Progenitor cell of endocrine pancreas (in vitro differentiated cells): ENCODE results near the gene ARHGAP26. TPM values are rescaled to one million over a fixed set of nuclear protein-coding genes. Genes with fewer than 3 reads are reported as not detected.

Source experiments
- DNase-seq: peaks from one replicate; pipeline ENCODE4 v3.0.0; 2021; ENCODE audit warnings: low spot score; ENCODE audit not compliant: unreplicated experiment
- H3K27ac Mint-ChIP-seq: 2 replicates; pipeline ENCODE4 v1.8.0; 2021; ENCODE audit warnings: mild to moderate bottlenecking, moderate library complexity, mixed read lengths
- H3K27me3 Mint-ChIP-seq: 2 replicates; pipeline ENCODE4 v1.8.0; 2021; ENCODE audit warnings: mixed read lengths
- H3K36me3 Mint-ChIP-seq: 2 replicates; pipeline ENCODE4 v1.8.0; 2022; ENCODE audit warnings: mixed read lengths; ENCODE audit not compliant: insufficient read depth
- H3K4me1 Mint-ChIP-seq: 2 replicates; pipeline ENCODE4 v1.8.0; 2021; ENCODE audit warnings: low read depth, mixed read lengths
- H3K4me3 Mint-ChIP-seq: 2 replicates; pipeline ENCODE4 v1.8.0; 2021; ENCODE audit warnings: low read depth, mild to moderate bottlenecking, moderate library complexity, mixed read lengths
- H3K9me3 Mint-ChIP-seq: 2 replicates; pipeline ENCODE4 v1.8.0; 2021; ENCODE audit warnings: low read depth, mixed read lengths
- CTCF ChIP-seq: fragments of 200-600 bp; sonication (generic); IDR thresholded peaks from one replicate; pipeline ENCODE4 v1.5.0; 2021; ENCODE audit warnings: antibody characterized with exemption, mild to moderate bottlenecking; ENCODE audit not compliant: unreplicated experiment
- total RNA-seq: library from RNA; stranded (reverse); gene quantifications from 2 replicates; pipeline ENCODE4 v1.2.1, GENCODE V29; 2021

The ARHGAP26 gene
- total RNA-seq, 1 donor from 2014 or later: 21.3 TPM

- Mint-ChIP-seq H3K36me3 (peaks cover 3% of the 10 kb centered on the region), H3K4me3 (no peak overlapping the region), H3K27me3 (no peaks in the 10 kb centered on the region), H3K4me1 (peaks cover 14% of the 10 kb centered on the region), H3K27ac (no peak overlapping the region), H3K9me3 (peaks cover 5% of the 10 kb centered on the region)
- TF ChIP-seq CTCF: peak; percentile 48
- no peak for DNase-seq
Measured at GRCh38 chr5:143016777-143017516, 246.8 kb downstream of the ARHGAP26 start.

GRCh38 chr5:143017541-143017940 lies 247.4 kb downstream of the ARHGAP26 start:
- DNase-seq: no peak
- H3K27ac Mint-ChIP-seq: no peak overlapping the region
- H3K4me1 Mint-ChIP-seq: peaks cover 14% of the 10 kb centered on the region
- no peaks in the 10 kb centered on the region for H3K27me3 Mint-ChIP-seq
- H3K36me3 Mint-ChIP-seq: peaks cover 3% of the 10 kb centered on the region
- no peak for TF ChIP-seq CTCF
- peaks cover 5% of the 10 kb centered on the region for H3K9me3 Mint-ChIP-seq
- H3K4me3 Mint-ChIP-seq: no peak overlapping the region

DNA sequence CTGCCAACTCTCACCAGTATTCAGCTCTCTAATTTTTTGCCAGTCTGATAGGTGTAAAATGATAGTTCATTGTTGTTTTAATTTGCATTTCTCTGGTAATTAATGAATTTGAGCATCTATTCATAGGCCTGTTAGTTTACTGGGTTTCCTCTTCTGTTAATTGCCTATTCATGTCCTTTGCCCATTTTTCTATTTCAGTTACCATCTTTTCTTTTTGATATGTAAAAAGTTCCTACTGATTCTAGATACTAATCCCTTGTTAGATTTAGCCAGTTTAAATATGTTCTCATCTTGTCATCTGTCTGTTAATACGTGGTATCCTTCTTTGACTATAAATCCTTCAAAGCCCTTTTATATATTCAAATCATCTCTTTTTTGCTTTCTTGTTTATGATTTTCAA lies 247.8 kb downstream of the ARHGAP26 start:
- peaks cover 3% of the 10 kb centered on the region for H3K36me3 Mint-ChIP-seq
- DNase-seq: no peak
- H3K4me1 Mint-ChIP-seq: peaks cover 14% of the 10 kb centered on the region

DNA sequence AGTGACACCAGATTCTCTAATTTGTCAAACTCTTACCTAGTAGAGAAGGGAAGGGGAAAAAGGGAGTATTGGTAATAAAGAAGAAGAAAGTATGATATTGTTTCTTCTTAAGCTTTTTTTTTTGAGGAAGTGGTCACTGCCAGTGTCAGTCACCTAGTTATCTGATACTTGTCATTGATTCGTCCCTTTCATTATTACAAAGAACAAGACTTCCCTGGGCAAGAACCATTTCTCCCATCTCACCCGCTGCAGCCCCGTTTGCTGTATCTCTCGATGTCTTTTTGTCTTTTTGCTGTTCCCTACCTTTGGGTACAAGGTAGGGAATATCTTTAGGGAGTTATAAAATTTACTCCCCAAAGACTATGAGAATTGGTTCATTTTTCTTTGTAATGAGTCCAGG lies 249.0 kb downstream of the ARHGAP26 start:
- Mint-ChIP-seq H3K27me3 (no peaks in the 10 kb centered on the region), H3K4me1 (peaks cover 15% of the 10 kb centered on the region), H3K36me3 (peaks cover 1% of the 10 kb centered on the region), H3K9me3 (peaks cover 5% of the 10 kb centered on the region), H3K27ac (no peak overlapping the region), H3K4me3 (no peak overlapping the region)
- no peak for TF ChIP-seq CTCF
- DNase-seq: no peak

More for the DNA sequence above, 247.8 kb downstream of the ARHGAP26 start:
- H3K27me3 Mint-ChIP-seq: no peaks in the 10 kb centered on the region
- no peak overlapping the region for H3K4me3 Mint-ChIP-seq
- H3K9me3 Mint-ChIP-seq: peaks cover 5% of the 10 kb centered on the region
- no peak for TF ChIP-seq CTCF
- no peak overlapping the region for H3K27ac Mint-ChIP-seq

GRCh38 chr5:143019614-143020515 lies 249.7 kb downstream of the ARHGAP26 start:
- H3K27ac Mint-ChIP-seq: no peak overlapping the region
- no peaks in the 10 kb centered on the region for H3K27me3 Mint-ChIP-seq
- peaks cover 5% of the 10 kb centered on the region for H3K9me3 Mint-ChIP-seq
- TF ChIP-seq CTCF: no peak
- H3K4me1 Mint-ChIP-seq: peaks cover 15% of the 10 kb centered on the region
- DNase-seq: no peak
- H3K4me3 Mint-ChIP-seq: no peak overlapping the region
- H3K36me3 Mint-ChIP-seq: peaks cover 1% of the 10 kb centered on the region
